ENCODE measurements around the gene INPP5E. TPM values are rescaled to one million over a fixed set of nuclear protein-coding genes. Genes with fewer than 3 reads are reported as not detected.

INPP5E gene, protein sequence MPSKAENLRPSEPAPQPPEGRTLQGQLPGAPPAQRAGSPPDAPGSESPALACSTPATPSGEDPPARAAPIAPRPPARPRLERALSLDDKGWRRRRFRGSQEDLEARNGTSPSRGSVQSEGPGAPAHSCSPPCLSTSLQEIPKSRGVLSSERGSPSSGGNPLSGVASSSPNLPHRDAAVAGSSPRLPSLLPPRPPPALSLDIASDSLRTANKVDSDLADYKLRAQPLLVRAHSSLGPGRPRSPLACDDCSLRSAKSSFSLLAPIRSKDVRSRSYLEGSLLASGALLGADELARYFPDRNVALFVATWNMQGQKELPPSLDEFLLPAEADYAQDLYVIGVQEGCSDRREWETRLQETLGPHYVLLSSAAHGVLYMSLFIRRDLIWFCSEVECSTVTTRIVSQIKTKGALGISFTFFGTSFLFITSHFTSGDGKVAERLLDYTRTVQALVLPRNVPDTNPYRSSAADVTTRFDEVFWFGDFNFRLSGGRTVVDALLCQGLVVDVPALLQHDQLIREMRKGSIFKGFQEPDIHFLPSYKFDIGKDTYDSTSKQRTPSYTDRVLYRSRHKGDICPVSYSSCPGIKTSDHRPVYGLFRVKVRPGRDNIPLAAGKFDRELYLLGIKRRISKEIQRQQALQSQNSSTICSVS
- polyA plus RNA-seq (ENCODE audit: insufficient read length in 4 of 4) = 10 to 100 TPM; 12.8 to 18.1 (median 13.8) TPM

DNA sequence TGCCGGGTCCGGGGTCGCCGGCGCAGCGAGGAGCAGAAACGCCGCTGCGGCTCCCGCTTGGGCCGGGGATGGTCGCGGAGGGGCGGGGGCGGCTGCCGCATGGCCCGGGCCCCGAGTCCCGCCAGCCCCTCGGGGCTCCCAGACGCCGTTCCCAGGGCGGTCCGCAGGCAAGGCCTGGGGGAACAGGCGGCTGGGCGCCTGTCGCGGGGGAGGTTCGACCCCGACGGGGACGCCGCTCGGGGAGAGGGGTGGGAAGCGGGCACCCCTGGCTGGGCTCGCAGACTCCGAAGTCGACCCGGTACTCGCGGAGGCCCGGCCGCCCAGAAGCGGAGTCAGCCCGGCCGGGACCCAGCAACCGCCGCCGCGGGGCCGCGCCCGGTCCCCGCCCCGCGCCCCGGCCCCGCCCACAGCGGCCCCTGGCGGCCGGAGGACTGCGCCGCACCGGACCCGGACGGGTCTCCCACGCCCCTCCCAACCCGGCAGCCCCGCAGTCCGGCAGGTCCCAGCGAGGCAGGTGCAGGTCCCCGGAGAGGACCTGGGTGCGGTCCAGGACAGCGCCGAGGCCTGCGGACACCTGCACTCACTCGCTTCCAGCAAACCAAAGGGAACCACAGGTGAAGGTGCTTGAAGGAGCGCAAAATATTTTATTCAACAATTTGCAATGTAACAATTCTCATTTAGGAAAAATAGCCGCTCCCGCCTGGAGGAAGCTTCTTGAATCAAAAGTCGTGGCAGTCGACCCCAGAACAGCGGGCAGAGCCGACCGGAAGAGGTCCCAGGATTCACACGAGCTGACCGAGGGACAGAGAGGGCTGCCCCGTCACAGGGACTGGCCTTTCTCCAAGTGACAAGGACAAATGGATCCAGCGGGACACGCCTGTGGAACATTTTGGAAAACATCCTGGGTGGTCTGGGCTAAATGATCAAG is at the start of gene INPP5E:
INPP5E (minus strand) TSS at position 365 of the 928 bp plus-strand sequence. CDS start 426 bp downstream, outside the sequence.
- peak; percentile 31 to 69 (median 52) for DNase-seq (ENCODE audit: low read depth in 4 of 4, low spot score in 3 of 4)

GRCh38 chr9:136488247-136489214 is 48.9 kb upstream of the INPP5E start:
- DNase-seq (ENCODE audit: low read depth in 4 of 4, low spot score in 3 of 4) = peak in 1 of 4 donors; percentile 42

DNA sequence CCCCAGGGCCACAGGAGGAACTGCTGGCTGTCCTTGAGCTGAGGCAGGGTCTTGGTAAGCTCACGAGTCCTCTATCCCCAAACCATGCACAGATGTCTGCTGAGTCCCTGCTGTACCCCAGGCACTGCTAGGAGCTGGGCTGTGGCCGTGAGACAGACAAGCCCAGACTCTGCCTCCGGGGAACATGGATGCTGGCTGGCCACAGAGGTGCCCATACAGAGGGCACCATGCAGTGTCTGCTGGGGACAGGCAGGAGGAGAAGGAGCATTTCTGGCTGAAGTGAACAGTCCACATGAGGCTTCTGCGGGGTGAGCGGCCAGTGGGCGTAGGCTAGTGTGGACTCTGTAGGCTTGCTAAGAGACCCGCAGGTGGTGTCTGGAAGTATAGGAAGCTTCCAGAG is 48.0 kb upstream of the INPP5E start:
- no peak for DNase-seq (ENCODE audit: low read depth in 4 of 4, low spot score in 3 of 4)

- no peak for DNase-seq (ENCODE audit: low read depth in 4 of 4, low spot score in 3 of 4)
Observed at GRCh38 chr9:136486823-136487620, 47.4 kb upstream of the INPP5E start.

- no peak for DNase-seq (ENCODE audit: low read depth in 4 of 4, low spot score in 3 of 4)
Observed at GRCh38 chr9:136486131-136486530, 46.5 kb upstream of the INPP5E start.

- peak; percentile 47 to 75 (median 68) for DNase-seq (ENCODE audit: low read depth in 4 of 4, low spot score in 3 of 4)
Observed at GRCh38 chr9:136485049-136486045, 45.7 kb upstream of the INPP5E start.

DNA sequence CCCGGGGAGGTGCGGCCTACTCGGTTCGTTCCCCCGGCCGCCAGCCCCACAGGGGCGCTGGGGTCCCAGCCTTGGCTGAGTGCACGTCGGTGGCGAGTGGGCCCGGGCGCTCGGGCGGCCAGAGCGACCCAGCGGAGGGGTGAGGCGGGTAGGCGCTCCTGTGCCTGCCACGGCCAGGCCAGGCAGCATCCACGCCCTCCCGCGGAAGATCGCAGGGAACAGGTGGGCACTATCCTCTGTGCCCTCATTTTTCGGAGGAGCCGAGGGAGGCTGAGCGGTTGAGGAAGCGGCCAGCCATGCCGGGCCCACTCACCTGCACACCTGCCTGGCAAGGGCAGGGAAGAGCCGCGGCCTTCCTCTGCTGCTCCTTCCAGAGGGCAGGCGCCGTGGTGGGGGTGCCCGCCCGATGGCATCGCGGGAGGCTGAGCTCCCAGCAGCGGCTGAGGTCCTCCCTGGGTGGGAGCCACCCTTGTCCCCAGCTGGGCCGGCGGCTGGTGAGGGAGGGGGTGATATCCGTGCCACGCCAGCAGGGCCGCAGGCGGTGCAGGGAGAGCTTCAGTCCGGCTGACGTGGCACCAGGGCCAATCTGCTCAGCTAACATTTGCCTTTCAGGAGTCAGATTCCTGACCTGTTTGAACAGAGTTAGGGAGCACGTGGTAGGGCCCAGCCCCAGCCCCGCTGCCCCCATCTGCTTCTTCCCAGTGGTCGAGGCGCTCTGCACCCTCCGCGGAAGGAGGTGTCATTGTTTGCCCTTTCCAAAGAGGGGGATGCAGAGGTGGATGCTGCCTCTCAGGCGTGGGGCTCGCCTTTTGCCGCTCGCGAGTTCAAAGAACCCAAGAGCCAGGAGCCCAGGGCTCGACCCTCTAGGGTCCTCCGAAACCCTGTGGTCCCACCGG is 44.8 kb upstream of the INPP5E start:
- DNase-seq (ENCODE audit: low read depth in 4 of 4, low spot score in 3 of 4) = no peak

DNA sequence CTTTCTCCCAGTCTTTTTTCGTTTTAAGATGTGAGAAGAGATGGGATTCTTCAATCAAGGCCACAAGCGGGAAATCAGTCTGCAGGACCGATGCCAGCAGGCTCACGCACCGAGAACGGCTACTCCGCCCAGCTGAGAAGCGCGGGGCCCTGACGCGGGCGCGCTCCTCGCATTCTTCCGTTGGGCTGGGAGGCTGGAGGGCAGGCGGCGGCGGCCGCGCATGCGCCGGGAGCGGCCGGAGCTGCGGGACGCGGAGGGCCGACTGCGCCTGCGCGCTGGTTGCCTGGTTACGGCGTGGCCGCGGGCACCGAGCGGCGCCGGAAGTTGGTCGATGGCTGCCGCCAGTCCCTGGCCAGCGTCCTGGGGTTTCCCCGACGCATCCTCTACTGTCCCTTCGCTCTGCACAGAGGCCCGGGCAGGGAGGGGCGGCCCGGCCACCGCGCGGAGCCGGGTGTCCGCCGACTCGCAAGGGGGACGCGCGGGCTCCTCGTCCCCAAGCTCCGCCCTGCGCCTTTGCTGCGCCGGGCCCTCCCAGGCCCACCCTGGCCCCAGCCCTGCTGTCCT is 44.0 kb upstream of the INPP5E start:
- peak; percentile 76 to 92 (median 80) for DNase-seq (ENCODE audit: low read depth in 4 of 4, low spot score in 3 of 4)

DNA sequence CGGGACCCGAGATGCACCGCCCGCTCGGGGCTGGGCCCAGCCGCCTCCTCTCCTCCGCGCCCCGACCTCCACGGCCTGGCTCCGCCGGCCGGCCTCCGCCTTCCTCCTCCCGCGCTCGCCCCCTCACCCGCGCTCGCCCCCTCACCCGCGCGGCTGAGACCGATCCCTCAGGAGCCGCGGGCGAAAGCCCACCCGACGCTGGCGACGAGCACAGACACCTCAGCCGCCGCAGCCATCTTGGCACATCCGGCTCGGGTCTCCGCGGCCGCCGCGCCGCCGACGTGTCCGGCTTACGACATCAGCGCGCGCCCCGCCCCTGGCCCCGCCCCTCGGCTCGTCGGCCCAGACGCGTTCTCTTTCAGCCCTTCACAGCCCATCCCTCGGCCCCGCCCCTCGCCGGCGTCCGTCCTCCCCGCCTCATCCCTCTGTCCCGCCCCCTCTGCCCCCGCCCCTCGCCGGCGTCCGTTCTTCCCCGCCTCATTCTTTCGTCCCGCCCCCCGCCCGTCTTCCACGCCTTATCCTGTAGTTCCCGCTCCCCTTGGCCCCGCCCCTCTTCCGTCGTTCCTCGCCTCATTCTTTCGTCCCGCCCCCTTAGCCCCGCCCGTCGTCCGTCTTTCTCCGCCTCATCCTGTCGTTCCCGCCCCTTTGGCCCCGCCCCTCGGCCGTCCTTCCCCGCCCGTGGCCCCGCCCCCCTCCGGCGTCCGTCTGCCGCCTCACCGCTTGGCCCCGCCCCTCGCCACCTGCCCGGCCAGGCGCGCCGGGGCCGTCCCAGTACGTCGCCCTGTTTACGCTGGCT is 43.3 kb upstream of the INPP5E start, which contains the start of gene SEC16A:
SEC16A (minus strand) TSS at position 248 of the 796 bp plus-strand sequence. CDS start 5,425 bp downstream, outside the sequence.
- peak; percentile 97 to 100 (median 98) for DNase-seq (ENCODE audit: low read depth in 4 of 4, low spot score in 3 of 4)

DNA sequence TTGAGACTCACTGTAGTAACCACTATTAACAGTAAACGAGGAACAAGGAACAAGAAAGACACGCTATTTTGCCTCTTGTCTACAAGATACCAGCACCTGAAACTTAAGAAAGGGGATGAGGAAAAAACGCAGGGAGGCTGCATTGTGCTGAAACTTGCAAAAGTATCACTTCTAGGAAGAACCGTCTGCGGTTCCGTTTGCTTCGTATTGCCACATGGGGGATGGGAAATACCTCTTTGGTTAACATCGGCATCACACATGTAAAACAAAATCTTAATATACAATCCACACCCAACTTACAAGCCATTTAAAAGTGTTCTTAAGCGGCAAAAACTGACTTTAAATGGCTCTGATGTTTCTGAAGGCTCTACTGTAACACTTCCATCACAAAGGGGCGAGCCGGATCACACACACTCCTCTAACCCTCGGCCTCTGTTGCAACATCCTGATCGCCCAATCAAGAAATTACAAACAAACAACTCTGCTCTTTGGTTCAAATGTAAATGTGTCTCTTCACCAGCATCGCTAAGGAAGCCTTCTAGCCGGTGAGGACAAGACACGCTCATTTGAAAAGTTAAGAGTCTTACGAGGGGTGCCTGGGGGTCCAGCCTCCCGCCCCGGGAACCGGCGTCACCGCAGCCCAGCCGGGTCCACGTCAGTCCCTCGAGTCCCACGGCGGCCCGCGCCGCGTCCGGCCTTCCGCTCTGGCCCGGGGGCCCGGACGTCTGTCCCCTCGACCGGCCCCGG is 42.6 kb upstream of the INPP5E start:
- no peak for DNase-seq (ENCODE audit: low read depth in 4 of 4, low spot score in 3 of 4)

GRCh38 chr9:136481558-136481957 is 41.9 kb upstream of the INPP5E start:
- no peak for DNase-seq (ENCODE audit: low read depth in 4 of 4, low spot score in 3 of 4)

GRCh38 chr9:136476369-136477150 is 36.9 kb upstream of the INPP5E start:
- DNase-seq (ENCODE audit: low read depth in 4 of 4, low spot score in 3 of 4) = no peak

GRCh38 chr9:136474974-136475865 is 35.6 kb upstream of the INPP5E start:
- DNase-seq (ENCODE audit: low read depth in 4 of 4, low spot score in 3 of 4) = no peak

Data from right renal pelvis (tissue), 4 donors.